ENCODE data around the gene PLEK. TPM values are rescaled to one million over a fixed set of nuclear protein-coding genes. Genes with fewer than 3 reads are reported as not detected.
A peak's percentile ranks its signal among the peaks of the same experiment; 100 is the strongest.

The PLEK gene
- total and polyA plus RNA-seq, 2 of the 13 experiments (the other 11 are each of a cell fraction or from before 2014, with no cell fraction given) = not detected

GRCh38 chr2:68441179-68441993 lies 76.3 kb downstream of the PLEK start (continued):
- TF ChIP-seq NFE2L2 (IDR thresholded peaks at IDR 0.05; ENCODE audit: low read length) (no peak), BRD4 (CRISPR knock-in tag; IDR thresholded peaks at IDR 0.05) (no peak), REPIN1 (CRISPR knock-in tag; IDR thresholded peaks at IDR 0.05; ENCODE audit: borderline replicate concordance, low read depth) (no peak), ZMYM4 (CRISPR knock-in tag; IDR thresholded peaks at IDR 0.05) (0 out of 2 replicates have a peak, but pooled peaks have one; percentile 27), TRIM22 (IDR thresholded peaks at IDR 0.05) (no peak), TCF7L2 (IDR thresholded peaks at IDR 0.05; ENCODE audit: low read depth, low read length) (no peak), THAP11 (CRISPR knock-in tag; IDR thresholded peaks at IDR 0.05) (0 out of 2 replicates have a peak, but pooled peaks have one; percentile 27), ZNF432 (CRISPR knock-in tag; IDR thresholded peaks at IDR 0.05; ENCODE audit: borderline replicate concordance) (no peak), CBX5 (CRISPR knock-in tag; IDR thresholded peaks at IDR 0.05; ENCODE audit: borderline replicate concordance) (no peak), ZNF121 (CRISPR knock-in tag; IDR thresholded peaks at IDR 0.05) (no peak), ZNF569 (CRISPR knock-in tag; IDR thresholded peaks at IDR 0.05; ENCODE audit: borderline replicate concordance) (no peak), RELA (CRISPR knock-in tag; IDR thresholded peaks at IDR 0.05) (no peak), GTF3A (CRISPR knock-in tag; conservative IDR thresholded peaks at IDR 0.05) (no peak), RXRB (CRISPR knock-in tag; IDR thresholded peaks at IDR 0.05; ENCODE audit: borderline replicate concordance) (no peak), SAFB2 (CRISPR knock-in tag; IDR thresholded peaks at IDR 0.05; ENCODE audit: borderline replicate concordance, low read depth) (no peak), ZKSCAN8 (CRISPR knock-in tag; IDR thresholded peaks at IDR 0.05; ENCODE audit: borderline replicate concordance) (no peak), RFXAP (CRISPR knock-in tag; IDR thresholded peaks at IDR 0.05; ENCODE audit: borderline replicate concordance) (no peak), ATF3 (CRISPR knock-in tag; IDR thresholded peaks at IDR 0.05) (no peak), ZBTB3 (CRISPR knock-in tag; IDR thresholded peaks at IDR 0.05; ENCODE audit: borderline replicate concordance, low read depth) (no peak)
- TF ChIP-seq, protein P1, sequence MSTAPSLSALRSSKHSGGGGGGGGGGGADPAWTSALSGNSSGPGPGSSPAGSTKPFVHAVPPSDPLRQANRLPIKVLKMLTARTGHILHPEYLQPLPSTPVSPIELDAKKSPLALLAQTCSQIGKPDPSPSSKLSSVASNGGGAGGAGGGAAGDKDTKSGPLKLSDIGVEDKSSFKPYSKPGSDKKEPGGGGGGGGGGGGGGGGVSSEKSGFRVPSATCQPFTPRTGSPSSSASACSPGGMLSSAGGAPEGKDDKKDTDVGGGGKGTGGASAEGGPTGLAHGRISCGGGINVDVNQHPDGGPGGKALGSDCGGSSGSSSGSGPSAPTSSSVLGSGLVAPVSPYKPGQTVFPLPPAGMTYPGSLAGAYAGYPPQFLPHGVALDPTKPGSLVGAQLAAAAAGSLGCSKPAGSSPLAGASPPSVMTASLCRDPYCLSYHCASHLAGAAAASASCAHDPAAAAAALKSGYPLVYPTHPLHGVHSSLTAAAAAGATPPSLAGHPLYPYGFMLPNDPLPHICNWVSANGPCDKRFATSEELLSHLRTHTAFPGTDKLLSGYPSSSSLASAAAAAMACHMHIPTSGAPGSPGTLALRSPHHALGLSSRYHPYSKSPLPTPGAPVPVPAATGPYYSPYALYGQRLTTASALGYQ (CRISPR knock-in tag; IDR thresholded peaks at IDR 0.05) = no peak
- TF ChIP-seq, protein P2, sequence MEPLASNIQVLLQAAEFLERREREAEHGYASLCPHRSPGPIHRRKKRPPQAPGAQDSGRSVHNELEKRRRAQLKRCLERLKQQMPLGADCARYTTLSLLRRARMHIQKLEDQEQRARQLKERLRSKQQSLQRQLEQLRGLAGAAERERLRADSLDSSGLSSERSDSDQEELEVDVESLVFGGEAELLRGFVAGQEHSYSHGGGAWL (CRISPR knock-in tag; IDR thresholded peaks at IDR 0.05) = no peak
- TF ChIP-seq, protein P3, sequence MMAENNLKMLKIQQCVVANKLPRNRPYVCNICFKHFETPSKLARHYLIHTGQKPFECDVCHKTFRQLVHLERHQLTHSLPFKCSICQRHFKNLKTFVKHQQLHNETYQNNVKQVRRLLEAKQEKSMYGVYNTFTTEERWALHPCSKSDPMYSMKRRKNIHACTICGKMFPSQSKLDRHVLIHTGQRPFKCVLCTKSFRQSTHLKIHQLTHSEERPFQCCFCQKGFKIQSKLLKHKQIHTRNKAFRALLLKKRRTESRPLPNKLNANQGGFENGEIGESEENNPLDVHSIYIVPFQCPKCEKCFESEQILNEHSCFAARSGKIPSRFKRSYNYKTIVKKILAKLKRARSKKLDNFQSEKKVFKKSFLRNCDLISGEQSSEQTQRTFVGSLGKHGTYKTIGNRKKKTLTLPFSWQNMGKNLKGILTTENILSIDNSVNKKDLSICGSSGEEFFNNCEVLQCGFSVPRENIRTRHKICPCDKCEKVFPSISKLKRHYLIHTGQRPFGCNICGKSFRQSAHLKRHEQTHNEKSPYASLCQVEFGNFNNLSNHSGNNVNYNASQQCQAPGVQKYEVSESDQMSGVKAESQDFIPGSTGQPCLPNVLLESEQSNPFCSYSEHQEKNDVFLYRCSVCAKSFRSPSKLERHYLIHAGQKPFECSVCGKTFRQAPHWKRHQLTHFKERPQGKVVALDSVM (CRISPR knock-in tag; IDR thresholded peaks at IDR 0.05) = no peak

Data from HepG2 (cell line).